Globus pallidus (tissue), 1 donor: Measurements from ENCODE around the gene CDK2AP2.
"Not testable (repeated sequence)": the region's sequence is repeated elsewhere in the genome, so short reads cannot be mapped to it uniquely, and the experiment has no call there.

Experiments
- DNase-seq: peaks from one replicate; pipeline ENCODE4 v3.0.0-alpha.2; 2015; ENCODE audit warnings: low spot score

The CDK2AP2 gene

GRCh38 chr11:67489885-67490726, 17.9 kb downstream of the CDK2AP2 start:
- no peak for DNase-seq

GRCh38 chr11:67489203-67489884, 18.6 kb downstream of the CDK2AP2 start:
- no peak for DNase-seq

DNA sequence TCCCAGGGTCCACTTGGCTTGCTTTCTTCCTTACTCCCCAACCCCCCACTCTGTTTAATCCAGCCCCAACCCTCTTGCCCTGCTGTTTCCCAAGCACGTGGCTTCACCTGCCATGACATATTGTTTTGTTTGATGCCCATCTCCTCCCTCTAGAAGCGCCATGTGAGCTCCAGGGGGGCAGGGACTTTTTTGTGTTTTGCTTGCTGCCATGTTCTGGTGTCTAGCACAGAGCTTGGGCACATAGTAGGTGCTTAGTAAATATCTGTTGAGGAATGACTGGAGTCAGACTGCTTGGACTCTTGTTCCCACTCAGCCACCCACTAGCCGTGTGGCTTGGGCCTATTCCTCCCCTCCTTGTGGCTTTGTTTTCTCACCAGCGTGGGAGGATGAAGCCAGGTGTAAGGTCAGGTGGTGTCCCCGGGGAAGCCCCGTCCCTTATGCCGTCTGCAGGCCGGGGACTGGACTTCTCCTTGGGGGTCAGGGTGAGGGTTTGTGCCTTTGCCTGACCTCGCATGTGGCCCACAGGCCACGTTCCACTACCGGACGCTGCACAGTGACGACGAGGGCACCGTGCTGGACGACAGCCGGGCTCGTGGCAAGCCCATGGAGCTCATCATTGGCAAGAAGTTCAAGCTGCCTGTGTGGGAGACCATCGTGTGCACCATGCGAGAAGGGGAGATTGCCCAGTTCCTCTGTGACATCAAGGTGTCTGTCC, 21.3 kb downstream of the CDK2AP2 start:
- no peak for DNase-seq

DNA sequence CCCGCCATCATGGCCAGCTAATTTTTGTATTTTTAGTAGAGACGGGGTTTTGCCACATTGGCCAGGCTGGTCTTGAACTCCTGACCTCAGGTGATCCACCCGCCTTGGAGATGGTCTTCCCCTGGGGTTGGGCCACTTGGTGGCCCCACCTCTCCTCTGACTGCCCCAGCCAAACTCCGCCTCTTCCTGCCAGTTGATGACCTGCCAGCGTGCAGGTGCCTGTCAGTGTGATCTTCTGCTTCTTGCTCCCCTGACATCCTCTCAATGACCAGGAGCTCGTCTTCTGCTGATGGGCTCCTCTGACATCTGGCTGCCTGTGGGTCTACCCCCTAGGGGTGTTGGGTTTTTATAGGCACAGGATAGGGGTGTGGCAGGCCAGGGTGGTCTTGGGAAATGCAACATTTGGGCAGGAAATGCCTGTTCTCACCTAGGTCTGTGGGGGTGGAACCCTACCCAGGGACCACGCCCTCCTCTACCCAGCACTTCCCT, 22.0 kb downstream of the CDK2AP2 start:
- not testable (repeated sequence) for DNase-seq

DNA sequence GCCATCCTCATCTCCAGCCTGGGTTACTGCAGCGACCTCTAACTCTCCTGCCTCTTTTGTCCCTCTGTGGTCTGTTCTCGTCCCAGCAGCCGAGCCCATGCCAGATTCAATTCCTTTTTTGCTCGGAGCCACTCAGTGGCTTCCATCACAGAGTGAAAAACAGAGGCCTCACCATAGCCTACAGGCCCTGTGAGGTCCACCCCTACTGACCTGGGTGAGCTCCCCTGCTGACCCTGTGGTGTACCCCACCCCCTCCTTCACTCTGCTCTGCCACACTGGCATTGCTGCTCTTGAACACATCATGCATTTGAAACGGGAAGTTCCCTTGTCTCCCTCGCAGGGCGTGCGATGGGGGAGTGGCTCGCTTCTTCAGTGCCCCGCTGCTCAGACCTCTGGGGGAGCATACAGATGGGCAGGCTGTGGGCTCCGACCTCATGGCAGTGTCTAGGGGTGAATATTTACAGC, 23.1 kb downstream of the CDK2AP2 start:
- DNase-seq, result no peak

DNA sequence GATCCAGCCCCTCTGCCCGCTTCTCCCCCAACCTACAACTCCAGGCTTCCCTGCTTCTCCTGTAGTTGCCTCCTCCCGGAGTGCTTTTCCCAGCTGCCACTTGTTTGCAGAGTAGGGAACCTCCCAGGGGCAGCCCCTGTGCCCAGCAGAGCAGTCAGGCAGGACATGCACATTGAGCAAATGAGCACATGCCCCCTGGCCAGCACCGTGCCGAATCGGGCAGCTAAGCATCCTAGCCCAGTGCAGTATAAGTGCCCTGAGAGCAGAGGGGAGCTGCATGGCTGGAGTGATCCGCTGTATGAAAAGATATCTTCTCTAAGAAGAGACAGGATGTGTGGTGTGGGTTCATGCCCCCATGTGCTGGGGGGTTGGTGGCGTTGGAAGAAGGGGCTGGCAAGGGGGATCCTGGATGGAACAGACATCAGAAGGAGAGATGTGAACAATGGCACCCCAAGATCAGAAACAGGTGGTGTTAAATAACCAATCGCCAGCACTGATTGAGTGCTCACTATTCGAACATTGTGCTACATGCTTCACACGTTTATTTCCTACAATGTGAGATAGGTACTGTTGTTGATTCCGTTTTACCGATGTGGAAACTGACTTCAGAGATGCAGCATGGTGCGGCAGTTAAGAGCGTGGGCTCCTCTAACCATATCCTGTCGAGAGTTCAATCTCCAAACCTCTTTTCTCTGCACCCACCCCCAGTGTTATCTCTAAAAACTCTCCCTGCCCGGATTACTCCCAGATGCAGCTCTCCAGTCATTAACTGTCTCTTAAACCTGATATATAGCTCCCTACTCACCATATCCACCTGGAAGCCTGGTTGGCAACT, 23.9 kb downstream of the CDK2AP2 start:
- no peak for DNase-seq

GRCh38 chr11:67482827-67483798, 24.8 kb downstream of the CDK2AP2 start, which contains the start of gene AIP:
TSS of gene AIP (plus strand) at chr11:67483026. CDS start at chr11:67483159, 133 bp downstream.
- DNase-seq, result peak; percentile 97

DNA sequence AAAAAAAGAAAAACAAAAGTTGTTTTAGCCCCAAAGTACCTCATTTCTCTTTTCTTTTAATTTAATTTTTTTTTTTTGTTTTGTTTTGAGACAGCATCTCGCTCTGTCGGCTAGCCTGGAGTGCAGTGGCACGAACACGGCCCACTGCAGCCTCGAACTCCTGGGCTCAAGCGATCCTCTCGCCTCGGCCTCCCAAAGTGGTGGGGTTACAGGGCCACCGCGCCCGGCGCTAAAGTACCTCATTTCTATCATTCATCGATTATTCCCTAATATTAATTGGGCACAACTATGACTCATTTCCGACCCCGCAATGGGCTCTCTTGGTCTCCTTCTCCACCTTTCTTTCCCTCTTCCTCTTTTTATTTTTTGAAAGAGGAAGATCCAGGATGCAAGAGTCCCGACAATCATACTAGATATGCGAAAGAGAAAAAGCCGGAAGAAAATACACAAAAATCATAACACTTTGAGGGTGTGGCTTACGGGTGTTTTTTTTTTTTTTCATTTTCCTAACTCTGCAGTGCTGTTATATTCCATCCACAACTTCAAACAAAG, 25.6 kb downstream of the CDK2AP2 start:
- DNase-seq, result no peak

DNA sequence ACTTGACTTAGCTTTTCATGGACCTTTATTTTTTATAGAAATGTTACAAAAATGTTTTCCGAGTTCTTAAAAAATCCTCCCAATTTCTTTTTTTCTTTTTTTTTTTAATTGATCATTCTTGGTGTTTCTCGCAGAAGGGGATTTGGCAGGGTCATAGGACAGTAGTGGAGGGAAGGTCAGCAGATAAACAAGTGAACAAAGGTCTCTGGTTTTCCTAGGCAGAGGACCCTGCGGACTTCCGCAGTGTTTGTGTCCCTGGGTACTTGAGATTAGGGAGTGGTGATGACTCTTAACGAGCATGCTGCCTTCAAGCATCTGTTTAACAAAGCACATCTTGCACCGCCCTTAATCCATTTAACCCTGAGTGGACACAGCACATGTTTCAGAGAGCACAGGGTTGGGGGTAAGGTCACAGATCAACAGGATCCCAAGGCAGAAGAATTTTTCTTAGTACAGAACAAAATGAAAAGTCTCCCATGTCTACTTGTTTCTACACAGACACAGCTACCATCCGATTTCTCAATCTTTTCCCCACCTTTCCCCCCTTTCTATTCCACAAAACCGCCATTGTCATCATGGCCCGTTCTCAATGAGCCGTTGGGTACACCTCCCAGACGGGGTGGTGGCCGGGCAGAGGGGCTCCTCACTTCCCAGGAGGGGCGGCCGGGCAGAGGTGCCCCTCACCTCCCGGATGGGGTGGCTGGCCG, 30.5 kb downstream of the CDK2AP2 start:
- DNase-seq, result not testable (repeated sequence)

DNA sequence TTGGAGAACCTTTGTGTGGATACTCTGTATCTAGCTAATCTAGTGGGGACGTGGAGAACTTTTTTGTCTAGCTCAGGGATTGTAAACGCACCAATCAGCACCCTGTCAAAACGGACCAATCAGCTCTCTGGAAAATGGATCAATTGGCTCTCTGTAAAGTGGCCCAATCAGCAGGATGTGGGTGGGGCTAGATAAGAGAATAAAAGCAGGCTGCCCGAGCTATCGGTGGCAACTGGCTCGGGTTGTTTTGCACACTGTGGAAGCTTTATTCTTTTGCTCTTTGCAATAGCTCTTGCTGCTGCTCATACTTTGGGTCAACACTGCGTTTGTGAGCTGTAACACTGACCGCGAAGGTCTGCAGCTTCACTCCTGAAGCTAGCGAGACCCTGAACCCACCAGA, 31.3 kb downstream of the CDK2AP2 start:
- DNase-seq, result not testable (repeated sequence)

DNA sequence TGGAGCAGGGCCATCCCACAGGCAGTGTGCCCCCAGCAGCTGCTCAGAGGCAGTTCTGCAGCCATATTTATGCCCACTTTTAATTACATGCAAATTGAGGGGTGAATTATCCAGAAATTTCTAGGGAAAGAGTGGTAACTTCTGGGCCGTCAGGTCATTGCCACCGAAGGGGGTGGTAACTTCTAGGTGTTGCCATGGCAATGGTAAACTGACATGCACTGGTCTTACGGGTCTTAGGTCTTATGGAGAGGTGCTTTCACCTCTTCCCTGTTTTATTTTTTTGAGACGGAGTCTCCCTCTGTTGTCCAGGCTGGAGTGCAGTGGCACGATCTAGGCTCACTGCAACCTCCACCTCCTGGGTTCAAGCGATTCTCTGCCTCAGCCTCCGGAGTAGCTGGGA, 35.1 kb downstream of the CDK2AP2 start:
- DNase-seq, result no peak

DNA sequence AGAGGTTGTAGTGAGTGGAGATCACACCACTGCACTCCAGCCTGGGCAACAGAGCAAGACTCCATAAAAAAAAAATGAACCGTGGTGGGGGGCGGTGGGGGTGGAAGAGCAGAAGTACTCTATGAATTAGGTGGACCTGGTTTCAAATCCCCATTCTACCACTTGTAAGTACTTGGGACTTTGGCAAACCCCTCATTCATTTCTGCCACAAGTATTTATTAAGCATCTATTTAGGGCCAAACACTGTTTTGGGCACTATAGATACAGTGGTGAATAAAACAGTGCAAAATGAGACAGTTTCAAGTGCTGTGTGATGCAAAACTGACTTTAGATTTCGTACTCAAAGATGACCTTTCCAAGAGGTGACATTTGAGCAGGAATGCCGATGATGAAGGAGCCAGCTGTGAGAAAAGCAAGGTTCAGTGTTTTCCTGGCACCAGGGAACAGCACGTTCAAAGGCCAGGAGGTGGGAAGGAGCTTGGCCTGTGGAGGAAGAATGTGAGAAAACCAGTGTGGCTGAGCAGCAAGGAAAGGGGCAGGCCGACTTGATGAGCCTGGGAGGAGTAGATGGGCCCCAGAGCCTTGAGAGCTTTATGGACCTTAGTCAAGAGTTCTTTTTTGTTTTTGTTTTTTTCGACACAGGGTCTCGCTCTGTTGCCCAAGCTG, 37.5 kb downstream of the CDK2AP2 start:
- no peak for DNase-seq

DNA sequence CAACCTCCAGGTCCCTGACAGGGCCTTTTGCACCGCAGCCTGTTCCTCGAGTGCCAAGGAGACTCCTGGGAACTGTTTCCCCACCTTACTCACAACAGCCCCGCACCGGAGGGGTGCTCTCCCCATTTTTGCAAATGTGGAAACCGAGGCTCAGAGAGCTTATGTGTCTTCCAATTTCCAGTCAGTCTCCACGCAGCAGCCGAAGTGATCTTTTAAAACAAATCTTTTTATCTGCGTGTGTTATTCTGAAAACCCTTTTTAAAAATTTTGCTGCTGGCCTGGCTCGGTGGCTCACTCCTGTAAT, 38.5 kb downstream of the CDK2AP2 start:
- no peak for DNase-seq

- DNase-seq, result peak; percentile 93
Measured at GRCh38 chr11:67468759-67469507, 39.0 kb downstream of the CDK2AP2 start, which contains the start of gene TMEM134. TSS of gene TMEM134 (minus strand) at chr11:67469251. CDS start at chr11:67469192, 59 bp downstream.

DNA sequence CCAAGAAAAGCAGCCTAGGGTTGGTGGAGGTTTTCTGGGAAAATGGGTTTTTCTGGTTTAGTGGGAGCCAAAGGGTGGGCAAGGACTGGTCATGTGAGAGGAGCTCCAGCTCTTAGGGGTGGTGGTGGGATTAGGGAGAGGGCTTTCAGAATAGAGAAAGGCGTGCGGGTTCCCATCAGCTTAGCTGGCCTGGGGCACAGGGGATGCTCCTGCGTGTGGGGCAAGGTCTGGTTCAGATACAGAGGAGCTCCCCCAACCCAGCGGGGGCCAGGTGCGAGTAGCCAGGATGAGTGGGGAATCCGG, 39.6 kb downstream of the CDK2AP2 start:
- DNase-seq, result no peak

- no peak for DNase-seq
Measured at GRCh38 chr11:67468056-67468455, 39.9 kb downstream of the CDK2AP2 start.

GRCh38 chr11:67466962-67467771, 40.8 kb downstream of the CDK2AP2 start:
- DNase-seq, result no peak
